OCI-LY1 (cell line): Measurements from ENCODE around the gene RFX2.

Experiments
- CTCF ChIP-seq: fragments of 200-600 bp; sonication (generic), shearing (Covaris generic); IDR thresholded peaks from 2 replicates; pipeline ENCODE4 v1.5.1; 2017; ENCODE audit warnings: mild to moderate bottlenecking, antibody characterized with exemption, low read length, moderate library complexity, mixed read lengths
- EZH2 ChIP-seq: fragments of 200-600 bp; sonication (generic), shearing (Covaris generic); IDR thresholded peaks from 2 replicates; pipeline ENCODE4 v1.8.0; 2017; ENCODE audit warnings: borderline replicate concordance, mixed run types, mild to moderate bottlenecking, antibody characterized with exemption, low read length, moderate library complexity, mixed read lengths

DNA sequence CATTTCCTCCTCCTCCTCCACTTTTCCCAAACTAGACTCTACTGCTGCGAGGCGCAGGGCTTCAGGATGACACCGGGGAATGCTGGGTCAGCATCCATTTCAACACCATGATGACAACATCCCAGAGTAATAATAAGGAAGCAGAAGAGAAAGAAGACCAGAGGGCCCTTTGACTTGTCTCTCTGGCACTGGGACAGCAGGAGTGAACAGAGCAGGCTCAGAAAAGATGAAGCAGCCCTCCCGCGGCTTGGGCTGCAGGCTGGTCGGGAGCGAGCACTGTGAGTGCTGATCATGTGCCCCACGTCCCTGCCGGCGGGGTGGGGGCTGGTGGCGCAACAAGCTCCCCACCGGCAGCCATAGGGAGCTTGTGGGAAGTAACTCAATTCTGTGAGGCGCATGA, 162.9 kb downstream of the RFX2 start:
- TF ChIP-seq CTCF (no peak), EZH2 (no peak)
